Parietal lobe (tissue), 2 donors: Measurements from ENCODE around the gene TMEM19. TPM values are rescaled to one million over a fixed set of nuclear protein-coding genes. Genes with fewer than 3 reads are reported as not detected.

ENCODE experiments used
- small RNA-seq: library from RNA; depleted of rRNA; stranded (forward); fragments of <200 nt; gene quantifications from one replicate; pipeline ENCODE3, GENCODE V24; 2014; ENCODE audit warnings: low replicate concordance
- total RNA-seq: library from RNA; depleted of rRNA; stranded (reverse); fragments of >200 nt; gene quantifications from one replicate; pipeline ENCODE4 v1.2.3, GENCODE V29; 2014

Gene TMEM19
- 47.9 TPM for total RNA-seq

DNA sequence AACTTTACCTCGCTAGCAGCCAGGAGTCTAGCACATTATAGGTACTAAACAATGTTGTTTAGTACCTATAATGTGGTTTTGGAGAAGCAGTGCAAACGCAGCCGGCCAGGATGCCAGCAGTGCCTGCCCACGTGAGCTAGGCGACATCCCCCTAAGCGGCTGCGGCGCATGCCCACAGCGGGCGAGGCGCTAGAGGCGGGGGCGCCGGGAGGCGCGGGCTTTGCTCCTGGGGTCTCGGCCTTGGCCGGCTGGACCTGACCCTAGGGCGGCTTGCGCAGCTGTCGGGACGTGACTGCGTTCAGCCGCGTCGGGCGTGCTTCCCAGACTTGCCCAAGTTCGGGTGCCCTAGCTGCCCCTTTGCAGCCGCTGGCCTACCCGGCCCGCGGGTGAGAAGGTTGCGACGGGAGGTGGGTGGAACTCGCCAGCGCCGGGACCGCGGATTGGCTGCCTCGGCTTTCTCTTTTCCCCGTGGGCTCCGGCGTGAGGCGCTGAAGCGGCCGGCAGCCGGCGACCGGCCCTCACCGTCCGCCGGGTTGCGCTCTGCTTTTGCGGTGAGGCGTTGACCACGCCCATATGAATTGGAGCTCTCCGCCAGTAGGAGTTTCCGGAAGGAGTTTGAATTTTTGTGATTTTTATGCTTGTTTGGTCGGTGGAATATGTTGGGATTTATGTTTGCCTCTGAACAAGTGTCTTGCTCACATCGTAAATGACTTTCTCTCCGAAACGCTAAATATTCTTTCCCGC is at the start of gene TMEM19:
Gene TMEM19 (plus strand): TSS at position 169 of the 744 bp plus-strand sequence. CDS start 599 bp downstream, outside the sequence.

DNA sequence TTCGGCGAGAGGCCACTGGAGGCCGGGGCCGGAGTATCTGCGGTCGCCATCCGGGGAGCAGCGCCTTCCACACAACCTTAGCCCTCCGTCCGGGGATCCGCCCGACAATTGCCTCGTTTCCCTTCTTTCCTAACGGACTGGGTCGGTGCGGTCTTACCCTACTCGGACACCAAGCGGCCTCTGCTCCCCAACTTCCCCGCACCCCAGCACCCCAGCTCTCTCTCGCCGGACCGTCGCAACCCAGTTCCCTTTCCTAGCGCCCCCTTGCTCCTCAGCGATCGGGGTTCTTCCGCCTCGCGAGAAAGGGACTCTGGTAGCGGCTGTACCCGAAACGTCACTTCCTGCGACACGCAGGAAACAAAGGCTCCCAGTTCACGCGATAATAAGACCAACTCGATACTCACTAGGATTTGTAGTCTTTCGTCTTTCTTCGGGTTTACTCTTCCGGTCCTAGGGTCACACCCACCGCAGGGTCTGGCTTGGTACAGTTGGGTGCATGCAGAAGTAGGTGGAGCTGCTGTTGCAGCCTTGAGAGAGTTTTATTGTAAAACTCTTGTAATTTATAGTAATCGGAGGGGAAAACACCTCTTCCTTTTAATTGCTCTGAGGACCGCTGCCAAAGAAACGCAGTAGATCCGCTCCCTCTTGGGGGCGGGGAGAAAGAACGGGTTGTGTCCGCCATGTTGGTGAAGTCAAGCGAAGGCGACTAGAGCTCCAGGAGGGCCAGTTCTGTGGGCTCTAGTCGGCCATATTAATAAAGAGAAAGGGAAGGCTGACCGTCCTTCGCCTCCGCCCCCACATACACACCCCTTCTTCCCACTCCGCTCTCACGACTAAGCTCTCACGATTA is 22.1 kb upstream of the TMEM19 start, which contains the start of the genes THAP2 and ZFC3H1:
Gene THAP2 (plus strand): TSS at position 741 of the 850 bp plus-strand sequence. CDS start 209 bp downstream, outside the sequence.
Gene ZFC3H1 (minus strand): TSS at position 288 of the 850 bp plus-strand sequence. CDS start 238 bp downstream, at position 50.

Small RNA genes lying within 50 kb of the gene (small RNA-seq; reads per million reads assigned to genes)
- gene RF00560: not detected

Other genes with a start within 250 kb of the TMEM19 start
- 0.31 TPM for gene LGR5, start 246.3 kb upstream of the TMEM19 start, total RNA-seq
- 99.2 TPM for gene ZFC3H1, start 22.2 kb upstream of the TMEM19 start, total RNA-seq
- 34.4 TPM for gene THAP2, start 21.8 kb upstream of the TMEM19 start, total RNA-seq
- gene RAB21, start 68.8 kb downstream of the TMEM19 start, total RNA-seq: 15.7 TPM
- gene TBC1D15, start 153.7 kb downstream of the TMEM19 start, total RNA-seq: 48.2 TPM